ENCODE measurements around the gene CLDN24.

The CLDN24 gene

DNA sequence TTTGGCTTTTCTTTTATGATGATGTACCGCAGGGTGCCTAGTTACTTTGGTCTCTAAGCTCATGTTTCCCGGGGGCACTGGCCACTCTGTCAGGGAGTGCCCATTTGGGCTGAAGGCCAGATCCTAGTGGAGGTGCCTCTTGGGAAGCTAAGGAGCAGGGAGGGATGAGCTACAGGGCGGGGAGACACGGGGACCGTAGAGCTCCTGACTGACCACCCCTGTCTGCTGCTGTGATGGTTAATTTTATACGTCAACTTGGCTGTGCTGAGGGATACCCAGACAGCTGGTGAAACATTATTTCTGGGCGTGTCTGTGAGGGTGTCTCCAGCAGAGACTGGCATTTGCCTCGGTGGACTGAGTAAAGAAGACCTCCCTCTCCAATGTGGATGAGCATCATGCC lies 24.9 kb upstream of the CLDN24 start:
- DNase-seq (ENCODE audit: low read depth, low spot score) = no peak
- H3K27me3 ChIP-seq (ENCODE audit: control insufficient read depth, insufficient read depth, low read length) = no peaks in the 10 kb centered on the region
- no peak overlapping the region for H3K27ac ChIP-seq (ENCODE audit: low read length)
- H3K9me3 ChIP-seq (ENCODE audit: control insufficient read depth, insufficient read depth, low read length) = no peaks in the 10 kb centered on the region
- WGBS (ENCODE audit: insufficient coverage, insufficient read length) = no CpG with 5 or more reads among the region's 8 CpGs
- no peak overlapping the region for H3K4me3 ChIP-seq (ENCODE audit: low read length)
- H3K4me1 ChIP-seq (ENCODE audit: control insufficient read depth, insufficient read depth, low read length) = no peaks in the 10 kb centered on the region
- no peaks in the 10 kb centered on the region for H3K36me3 ChIP-seq (ENCODE audit: control insufficient read depth, insufficient read depth, low read length)

- Histone ChIP-seq H3K4me1 (ENCODE audit: control insufficient read depth, insufficient read depth, low read length) (no peaks in the 10 kb centered on the region), H3K27ac (ENCODE audit: low read length) (no peak overlapping the region), H3K9me3 (ENCODE audit: control insufficient read depth, insufficient read depth, low read length) (no peaks in the 10 kb centered on the region), H3K36me3 (ENCODE audit: control insufficient read depth, insufficient read depth, low read length) (no peaks in the 10 kb centered on the region), H3K4me3 (ENCODE audit: low read length) (no peak overlapping the region), H3K27me3 (ENCODE audit: control insufficient read depth, insufficient read depth, low read length) (no peaks in the 10 kb centered on the region)
- no CpG with 5 or more reads among the region's 4 CpGs for WGBS (ENCODE audit: insufficient coverage, insufficient read length)
- DNase-seq (ENCODE audit: low read depth, low spot score) = no peak
Observed at GRCh38 chr4:183345261-183345660, 23.0 kb upstream of the CLDN24 start.

DNA sequence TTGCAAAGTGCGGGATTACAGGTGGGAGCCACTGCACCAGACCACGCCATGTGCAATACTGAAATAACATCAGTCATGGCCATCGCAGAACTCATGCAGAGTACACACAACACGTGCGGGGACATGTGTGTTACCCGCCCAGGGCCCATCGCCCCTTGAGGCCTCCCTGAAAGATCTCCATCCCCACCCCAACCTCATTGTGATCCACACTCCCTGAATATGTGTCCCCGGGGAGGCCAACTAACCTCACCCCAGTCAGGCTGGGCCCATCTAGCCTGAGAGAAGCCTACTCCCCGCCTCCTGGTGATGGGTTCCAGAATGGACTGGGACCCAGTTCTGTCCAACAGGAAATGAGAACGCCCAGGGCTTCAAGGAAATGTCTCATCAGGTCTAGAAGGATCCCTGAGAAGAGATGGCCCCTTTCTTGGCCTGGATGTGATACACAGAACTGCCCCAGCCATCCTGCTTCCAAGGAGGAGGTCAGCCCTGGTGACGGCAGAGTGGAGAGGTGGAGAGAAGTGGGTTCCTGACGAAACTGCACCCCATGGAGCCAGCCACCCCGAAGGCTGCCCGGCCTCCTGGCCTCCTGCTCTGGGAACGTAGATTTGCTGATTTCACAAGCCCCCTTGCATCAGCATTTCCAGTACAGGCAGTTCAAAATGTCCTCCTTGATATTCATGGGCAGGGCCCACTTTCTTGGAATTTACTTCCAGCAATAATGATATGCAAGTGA lies 22.5 kb upstream of the CLDN24 start:
- H3K27ac ChIP-seq (ENCODE audit: low read length) = no peak overlapping the region

DNA sequence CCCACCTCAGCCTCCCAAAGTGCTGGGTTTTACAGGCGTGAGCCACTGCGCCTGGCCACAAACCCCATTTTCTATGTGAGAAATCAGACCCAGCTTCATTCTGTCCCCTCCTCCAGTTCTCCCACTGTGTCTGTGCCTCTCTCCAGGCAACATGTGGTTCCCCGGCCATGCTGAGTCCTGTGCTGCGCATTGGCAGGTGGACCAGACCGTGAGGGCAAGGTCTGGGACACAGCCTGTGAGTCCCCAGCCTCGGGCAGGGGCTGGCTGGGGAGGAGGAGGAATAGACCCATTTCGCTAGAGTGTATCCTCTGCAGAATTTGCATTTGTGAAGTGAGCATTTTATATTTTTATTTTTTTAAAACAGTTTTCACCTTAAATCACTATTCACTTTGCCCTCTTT lies 21.5 kb upstream of the CLDN24 start:
- no CpG with 5 or more reads among the region's 7 CpGs for WGBS (ENCODE audit: insufficient coverage, insufficient read length)
- Histone ChIP-seq H3K4me1 (ENCODE audit: control insufficient read depth, insufficient read depth, low read length) (no peaks in the 10 kb centered on the region), H3K27me3 (ENCODE audit: control insufficient read depth, insufficient read depth, low read length) (no peaks in the 10 kb centered on the region), H3K9me3 (ENCODE audit: control insufficient read depth, insufficient read depth, low read length) (no peaks in the 10 kb centered on the region), H3K36me3 (ENCODE audit: control insufficient read depth, insufficient read depth, low read length) (no peaks in the 10 kb centered on the region), H3K4me3 (ENCODE audit: low read length) (no peak overlapping the region), H3K27ac (ENCODE audit: low read length) (no peak overlapping the region)
- DNase-seq (ENCODE audit: low read depth, low spot score) = no peak

More for the DNA sequence above, 22.5 kb upstream of the CLDN24 start:
- H3K9me3 ChIP-seq (ENCODE audit: control insufficient read depth, insufficient read depth, low read length) = no peaks in the 10 kb centered on the region
- no peak for DNase-seq (ENCODE audit: low read depth, low spot score)
- no peaks in the 10 kb centered on the region for H3K4me1 ChIP-seq (ENCODE audit: control insufficient read depth, insufficient read depth, low read length)
- no peaks in the 10 kb centered on the region for H3K36me3 ChIP-seq (ENCODE audit: control insufficient read depth, insufficient read depth, low read length)
- WGBS (ENCODE audit: insufficient coverage, insufficient read length) = no CpG with 5 or more reads among the region's 15 CpGs
- H3K4me3 ChIP-seq (ENCODE audit: low read length) = no peak overlapping the region
- H3K27me3 ChIP-seq (ENCODE audit: control insufficient read depth, insufficient read depth, low read length) = no peaks in the 10 kb centered on the region

- WGBS (ENCODE audit: insufficient coverage, insufficient read length) = no CpG with 5 or more reads among the region's 40 CpGs
- Histone ChIP-seq H3K4me1 (ENCODE audit: control insufficient read depth, insufficient read depth, low read length) (no peaks in the 10 kb centered on the region), H3K27ac (ENCODE audit: low read length) (no peak overlapping the region), H3K9me3 (ENCODE audit: control insufficient read depth, insufficient read depth, low read length) (no peaks in the 10 kb centered on the region), H3K36me3 (ENCODE audit: control insufficient read depth, insufficient read depth, low read length) (no peaks in the 10 kb centered on the region), H3K27me3 (ENCODE audit: control insufficient read depth, insufficient read depth, low read length) (no peaks in the 10 kb centered on the region), H3K4me3 (ENCODE audit: low read length) (no peak overlapping the region)
- no peak for DNase-seq (ENCODE audit: low read depth, low spot score)
Observed at GRCh38 chr4:183342541-183343533, 20.6 kb upstream of the CLDN24 start.

DNA sequence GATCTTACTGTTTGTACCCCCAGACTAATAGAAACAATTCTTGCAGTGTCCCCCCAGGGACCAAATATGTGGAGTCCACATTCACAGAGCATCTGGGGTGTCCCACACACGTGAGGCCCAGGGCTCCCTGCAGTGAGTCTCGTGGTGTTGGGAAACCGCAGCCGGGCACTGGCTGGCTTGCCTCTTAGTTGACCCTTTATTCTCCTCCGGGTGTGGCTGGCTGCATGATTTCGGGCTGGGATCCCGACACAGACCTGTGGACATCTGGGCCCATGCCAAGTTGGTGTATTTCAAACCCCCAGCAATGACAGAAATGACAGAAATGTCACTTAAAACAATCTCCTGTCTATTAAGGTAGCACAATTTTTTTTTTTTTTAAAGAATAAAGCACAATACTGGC lies 15.6 kb upstream of the CLDN24 start:
- DNase-seq (ENCODE audit: low read depth, low spot score) = no peak
- Histone ChIP-seq H3K9me3 (ENCODE audit: control insufficient read depth, insufficient read depth, low read length) (no peaks in the 10 kb centered on the region), H3K36me3 (ENCODE audit: control insufficient read depth, insufficient read depth, low read length) (no peaks in the 10 kb centered on the region), H3K4me1 (ENCODE audit: control insufficient read depth, insufficient read depth, low read length) (no peaks in the 10 kb centered on the region), H3K4me3 (ENCODE audit: low read length) (no peak overlapping the region), H3K27me3 (ENCODE audit: control insufficient read depth, insufficient read depth, low read length) (no peaks in the 10 kb centered on the region), H3K27ac (ENCODE audit: low read length) (no peak overlapping the region)
- WGBS (ENCODE audit: insufficient coverage, insufficient read length) = no CpG with 5 or more reads among the region's 7 CpGs

- H3K27ac ChIP-seq (ENCODE audit: low read length) = no peak overlapping the region
- no peaks in the 10 kb centered on the region for H3K4me1 ChIP-seq (ENCODE audit: control insufficient read depth, insufficient read depth, low read length)
- no peak overlapping the region for H3K4me3 ChIP-seq (ENCODE audit: low read length)
- no peaks in the 10 kb centered on the region for H3K27me3 ChIP-seq (ENCODE audit: control insufficient read depth, insufficient read depth, low read length)
- H3K36me3 ChIP-seq (ENCODE audit: control insufficient read depth, insufficient read depth, low read length) = no peaks in the 10 kb centered on the region
- no peaks in the 10 kb centered on the region for H3K9me3 ChIP-seq (ENCODE audit: control insufficient read depth, insufficient read depth, low read length)
- DNase-seq (ENCODE audit: low read depth, low spot score) = no peak
- no CpG with 5 or more reads among the region's 9 CpGs for WGBS (ENCODE audit: insufficient coverage, insufficient read length)
Observed at GRCh38 chr4:183337349-183337748, 15.1 kb upstream of the CLDN24 start.

GRCh38 chr4:183335369-183335940 lies 13.2 kb upstream of the CLDN24 start:
- no peaks in the 10 kb centered on the region for H3K36me3 ChIP-seq (ENCODE audit: control insufficient read depth, insufficient read depth, low read length)
- H3K9me3 ChIP-seq (ENCODE audit: control insufficient read depth, insufficient read depth, low read length) = no peaks in the 10 kb centered on the region
- DNase-seq (ENCODE audit: low read depth, low spot score) = no peak
- H3K27ac ChIP-seq (ENCODE audit: low read length) = no peak overlapping the region
- WGBS (ENCODE audit: insufficient coverage, insufficient read length) = no CpG with 5 or more reads among the region's 3 CpGs
- no peak overlapping the region for H3K4me3 ChIP-seq (ENCODE audit: low read length)
- no peaks in the 10 kb centered on the region for H3K27me3 ChIP-seq (ENCODE audit: control insufficient read depth, insufficient read depth, low read length)
- H3K4me1 ChIP-seq (ENCODE audit: control insufficient read depth, insufficient read depth, low read length) = no peaks in the 10 kb centered on the region

DNA sequence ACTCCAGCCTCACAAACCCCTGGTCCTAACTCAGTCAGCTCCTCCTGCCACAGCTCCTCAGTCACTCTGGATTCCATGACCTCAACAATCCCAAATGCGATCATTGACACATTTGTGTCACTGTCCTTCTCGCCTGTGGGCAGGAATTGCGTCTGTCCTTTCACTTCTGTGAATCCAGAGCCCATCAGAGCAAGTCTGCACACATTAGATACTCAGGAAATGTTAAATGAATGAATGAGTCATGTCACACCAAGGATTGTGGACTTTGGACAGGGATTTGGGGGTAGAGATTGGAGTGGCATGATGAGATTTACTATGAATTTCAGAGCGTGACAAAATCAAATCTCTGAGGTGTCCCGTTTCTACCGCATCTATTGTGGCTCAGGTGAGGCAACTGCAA lies 11.8 kb upstream of the CLDN24 start:
- no CpG with 5 or more reads among the region's 6 CpGs for WGBS (ENCODE audit: insufficient coverage, insufficient read length)
- H3K27me3 ChIP-seq (ENCODE audit: control insufficient read depth, insufficient read depth, low read length) = no peaks in the 10 kb centered on the region
- DNase-seq (ENCODE audit: low read depth, low spot score) = no peak
- H3K27ac ChIP-seq (ENCODE audit: low read length) = no peak overlapping the region
- no peaks in the 10 kb centered on the region for H3K4me1 ChIP-seq (ENCODE audit: control insufficient read depth, insufficient read depth, low read length)
- no peaks in the 10 kb centered on the region for H3K36me3 ChIP-seq (ENCODE audit: control insufficient read depth, insufficient read depth, low read length)
- H3K9me3 ChIP-seq (ENCODE audit: control insufficient read depth, insufficient read depth, low read length) = no peaks in the 10 kb centered on the region
- H3K4me3 ChIP-seq (ENCODE audit: low read length) = no peak overlapping the region

- H3K4me1 ChIP-seq (ENCODE audit: control insufficient read depth, insufficient read depth, low read length) = no peaks in the 10 kb centered on the region
- no peak overlapping the region for H3K4me3 ChIP-seq (ENCODE audit: low read length)
- H3K27ac ChIP-seq (ENCODE audit: low read length) = no peak overlapping the region
- no peaks in the 10 kb centered on the region for H3K9me3 ChIP-seq (ENCODE audit: control insufficient read depth, insufficient read depth, low read length)
- no CpG with 5 or more reads among the region's 9 CpGs for WGBS (ENCODE audit: insufficient coverage, insufficient read length)
- H3K36me3 ChIP-seq (ENCODE audit: control insufficient read depth, insufficient read depth, low read length) = no peaks in the 10 kb centered on the region
- DNase-seq (ENCODE audit: low read depth, low spot score) = no peak
- no peaks in the 10 kb centered on the region for H3K27me3 ChIP-seq (ENCODE audit: control insufficient read depth, insufficient read depth, low read length)
Observed at GRCh38 chr4:183333202-183333601, 11.0 kb upstream of the CLDN24 start.
